OCI-LY7 (cell line): Measurements from ENCODE around the gene WDR46.

ENCODE experiments used
- EZH2phosphoT487 ChIP-seq: fragments of 200-600 bp; sonication (generic); IDR thresholded peaks from 2 replicates; pipeline ENCODE4 v1.6.1; 2018; ENCODE audit warnings: low read depth, borderline replicate concordance, mild to moderate bottlenecking, mixed run types, antibody characterized with exemption, low read length, moderate library complexity, mixed read lengths
- TF ChIP-seq, protein P1 (sequence below): fragments of 200-600 bp; sonication (generic); conservative IDR thresholded peaks from 2 replicates; pipeline ENCODE4 v1.5.1; 2014; ENCODE audit warnings: mild to moderate bottlenecking, antibody characterized with exemption, low read length, moderate library complexity, mixed read lengths

DNA sequence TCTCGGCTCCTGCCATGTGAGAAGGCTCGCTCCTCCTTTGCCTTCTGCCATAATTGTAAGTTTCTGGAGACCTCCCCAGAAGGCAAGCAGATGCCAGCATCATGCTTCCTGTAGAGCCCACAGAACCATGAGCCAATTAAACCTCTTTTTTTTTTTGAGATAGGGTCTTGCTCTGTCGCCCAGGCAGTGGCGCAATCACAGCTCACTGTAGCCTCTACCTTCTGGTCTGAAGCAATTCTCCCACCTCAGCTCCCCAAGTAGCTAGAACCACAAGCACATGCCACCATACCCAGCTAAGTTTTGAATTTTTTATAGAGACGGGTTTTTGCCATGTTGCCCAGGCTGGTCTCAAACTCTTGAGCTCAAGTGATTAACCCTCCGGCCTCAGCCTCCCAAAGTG is 52.2 kb downstream of the WDR46 start:
- TF ChIP-seq, protein P1, sequence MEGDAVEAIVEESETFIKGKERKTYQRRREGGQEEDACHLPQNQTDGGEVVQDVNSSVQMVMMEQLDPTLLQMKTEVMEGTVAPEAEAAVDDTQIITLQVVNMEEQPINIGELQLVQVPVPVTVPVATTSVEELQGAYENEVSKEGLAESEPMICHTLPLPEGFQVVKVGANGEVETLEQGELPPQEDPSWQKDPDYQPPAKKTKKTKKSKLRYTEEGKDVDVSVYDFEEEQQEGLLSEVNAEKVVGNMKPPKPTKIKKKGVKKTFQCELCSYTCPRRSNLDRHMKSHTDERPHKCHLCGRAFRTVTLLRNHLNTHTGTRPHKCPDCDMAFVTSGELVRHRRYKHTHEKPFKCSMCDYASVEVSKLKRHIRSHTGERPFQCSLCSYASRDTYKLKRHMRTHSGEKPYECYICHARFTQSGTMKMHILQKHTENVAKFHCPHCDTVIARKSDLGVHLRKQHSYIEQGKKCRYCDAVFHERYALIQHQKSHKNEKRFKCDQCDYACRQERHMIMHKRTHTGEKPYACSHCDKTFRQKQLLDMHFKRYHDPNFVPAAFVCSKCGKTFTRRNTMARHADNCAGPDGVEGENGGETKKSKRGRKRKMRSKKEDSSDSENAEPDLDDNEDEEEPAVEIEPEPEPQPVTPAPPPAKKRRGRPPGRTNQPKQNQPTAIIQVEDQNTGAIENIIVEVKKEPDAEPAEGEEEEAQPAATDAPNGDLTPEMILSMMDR: no peak
- no peak for TF ChIP-seq EZH2phosphoT487
